Measurements from ENCODE around the gene ZNF444.
A peak's percentile ranks its signal among the peaks of the same experiment; 100 is the strongest.

Gene ZNF444

GRCh38 chr19:56125806-56126590 is 15.1 kb upstream of the ZNF444 start:
- no peak overlapping the region for H3K4me3 ChIP-seq (ENCODE audit: low read length)
- no peak overlapping the region for H3K9ac ChIP-seq (ENCODE audit: low read length)
- H3K27me3 ChIP-seq (replicated peaks; ENCODE audit: control insufficient read depth, insufficient read depth, low read length) = no peaks in the 10 kb centered on the region
- no peaks in the 10 kb centered on the region for H3K36me3 ChIP-seq (ENCODE audit: control insufficient read depth, insufficient read depth, low read length, severe bottlenecking)
- no peak for DNase-seq (ENCODE audit: low read depth)
- peaks cover 6% of the 10 kb centered on the region for H3K4me1 ChIP-seq (ENCODE audit: control insufficient read depth, insufficient read depth, low read length)
- no peaks in the 10 kb centered on the region for H3K9me3 ChIP-seq (ENCODE audit: control insufficient read depth, low read length)

- Histone ChIP-seq H3K36me3 (ENCODE audit: control insufficient read depth, insufficient read depth, low read length, severe bottlenecking) (no peaks in the 10 kb centered on the region), H3K9me3 (ENCODE audit: control insufficient read depth, low read length) (no peaks in the 10 kb centered on the region), H3K4me3 (ENCODE audit: low read length) (no peak overlapping the region), H3K9ac (ENCODE audit: low read length) (no peak overlapping the region), H3K27me3 (replicated peaks; ENCODE audit: control insufficient read depth, insufficient read depth, low read length) (no peaks in the 10 kb centered on the region), H3K4me1 (ENCODE audit: control insufficient read depth, insufficient read depth, low read length) (peaks cover 7% of the 10 kb centered on the region)
- DNase-seq (ENCODE audit: low read depth) = no peak
Observed at GRCh38 chr19:56126983-56127780, 13.9 kb upstream of the ZNF444 start.

DNA sequence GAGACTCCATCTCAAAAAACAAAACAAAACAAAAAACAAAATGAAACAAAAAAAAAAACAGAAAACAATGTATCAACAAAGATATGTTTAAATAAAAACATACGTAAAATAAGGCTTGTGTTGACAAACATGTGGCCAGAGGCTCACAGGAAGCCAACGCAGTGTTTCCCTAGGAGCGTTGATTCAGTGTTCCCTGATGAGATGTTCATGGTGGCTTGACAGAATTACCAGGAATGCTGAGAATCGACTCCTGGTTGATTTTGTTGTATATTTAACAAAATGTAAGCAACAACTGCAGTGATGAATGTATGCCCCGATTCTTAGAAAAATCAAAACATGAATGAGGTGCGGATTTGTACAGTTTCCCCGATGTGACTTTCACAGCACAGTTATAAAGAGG is 11.1 kb upstream of the ZNF444 start:
- Histone ChIP-seq H3K9me3 (ENCODE audit: control insufficient read depth, low read length) (no peaks in the 10 kb centered on the region), H3K4me3 (ENCODE audit: low read length) (no peak overlapping the region), H3K36me3 (ENCODE audit: control insufficient read depth, insufficient read depth, low read length, severe bottlenecking) (no peaks in the 10 kb centered on the region), H3K4me1 (ENCODE audit: control insufficient read depth, insufficient read depth, low read length) (peaks cover 23% of the 10 kb centered on the region), H3K9ac (ENCODE audit: low read length) (no peak overlapping the region), H3K27me3 (replicated peaks; ENCODE audit: control insufficient read depth, insufficient read depth, low read length) (no peaks in the 10 kb centered on the region)
- no peak for DNase-seq (ENCODE audit: low read depth)

DNA sequence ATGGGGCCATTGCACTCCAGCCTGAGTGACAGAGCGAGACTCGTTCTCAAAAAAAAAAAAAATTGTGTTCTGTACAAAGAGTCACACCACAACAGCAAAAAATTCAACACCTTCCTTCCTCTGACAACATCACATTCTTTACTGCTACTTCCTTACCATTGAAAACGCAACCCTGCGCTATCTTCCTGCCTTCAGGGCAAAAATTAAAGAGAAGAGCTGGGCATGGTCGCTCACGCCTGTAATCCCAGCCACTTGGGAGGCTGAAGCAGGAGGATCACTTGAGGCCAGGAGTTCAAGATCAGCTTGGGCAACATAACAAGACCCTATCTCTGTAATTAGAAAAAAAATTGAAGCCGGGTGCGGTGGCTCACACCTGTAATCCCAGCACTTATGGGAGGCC is 9.4 kb upstream of the ZNF444 start:
- H3K4me3 ChIP-seq (ENCODE audit: low read length) = no peak overlapping the region
- peak overlapping the region; percentile 30 for H3K9ac ChIP-seq (ENCODE audit: low read length)

GRCh38 chr19:56132316-56132822 is 8.7 kb upstream of the ZNF444 start:
- peak overlapping the region; percentile 30 for H3K9ac ChIP-seq (ENCODE audit: low read length)
- H3K4me1 ChIP-seq (ENCODE audit: control insufficient read depth, insufficient read depth, low read length) = peaks cover 23% of the 10 kb centered on the region
- no peaks in the 10 kb centered on the region for H3K36me3 ChIP-seq (ENCODE audit: control insufficient read depth, insufficient read depth, low read length, severe bottlenecking)
- no peaks in the 10 kb centered on the region for H3K9me3 ChIP-seq (ENCODE audit: control insufficient read depth, low read length)
- H3K27me3 ChIP-seq (replicated peaks; ENCODE audit: control insufficient read depth, insufficient read depth, low read length) = no peaks in the 10 kb centered on the region
- peak; percentile 69 for DNase-seq (ENCODE audit: low read depth)
- peak overlapping the region; percentile 40 for H3K4me3 ChIP-seq (ENCODE audit: low read length)

More for the DNA sequence above, 9.4 kb upstream of the ZNF444 start:
- Histone ChIP-seq H3K9me3 (ENCODE audit: control insufficient read depth, low read length) (no peaks in the 10 kb centered on the region), H3K27me3 (replicated peaks; ENCODE audit: control insufficient read depth, insufficient read depth, low read length) (no peaks in the 10 kb centered on the region), H3K4me1 (ENCODE audit: control insufficient read depth, insufficient read depth, low read length) (peaks cover 23% of the 10 kb centered on the region), H3K36me3 (ENCODE audit: control insufficient read depth, insufficient read depth, low read length, severe bottlenecking) (no peaks in the 10 kb centered on the region)
- DNase-seq (ENCODE audit: low read depth) = no peak

DNA sequence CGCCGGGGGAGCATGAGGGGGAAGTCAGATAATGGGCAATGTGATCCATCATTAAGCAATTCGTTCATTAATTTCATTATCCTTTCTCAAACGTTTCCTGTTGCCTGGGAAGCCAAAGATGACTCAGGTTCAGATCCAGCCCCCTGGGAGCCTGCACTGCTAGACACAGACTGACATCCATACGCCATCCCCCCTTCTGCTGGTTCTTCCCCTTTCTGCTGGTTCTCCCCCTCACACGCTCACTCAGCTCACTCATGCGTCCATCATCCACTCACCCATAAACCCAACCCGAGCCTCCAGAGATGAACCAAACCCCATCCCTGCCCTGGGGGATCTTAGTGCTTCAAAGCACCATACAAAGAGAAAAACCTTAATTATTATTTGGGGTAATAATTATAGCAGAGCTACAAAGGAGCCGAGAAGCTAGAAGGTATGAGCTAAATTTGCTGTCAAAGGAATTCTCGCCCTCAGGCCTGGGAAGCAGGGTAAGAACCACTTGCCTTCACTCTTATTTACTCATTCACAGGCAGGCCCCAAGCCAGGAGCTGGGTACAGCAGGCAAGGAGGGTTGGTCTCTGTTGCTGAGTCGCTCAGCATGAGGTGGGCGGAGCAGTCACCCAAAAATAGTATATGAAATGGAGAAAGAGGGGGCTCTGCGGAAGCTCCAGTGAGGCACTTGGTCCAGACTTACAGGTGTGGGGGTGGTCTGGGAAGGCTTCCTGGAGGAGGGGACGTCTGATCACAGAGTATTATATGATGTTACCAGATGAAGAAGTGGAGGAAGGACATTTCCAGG is 7.0 kb upstream of the ZNF444 start:
- Histone ChIP-seq H3K4me3 (ENCODE audit: low read length) (no peak overlapping the region), H3K9ac (ENCODE audit: low read length) (no peak overlapping the region), H3K36me3 (ENCODE audit: control insufficient read depth, insufficient read depth, low read length, severe bottlenecking) (no peaks in the 10 kb centered on the region), H3K27me3 (replicated peaks; ENCODE audit: control insufficient read depth, insufficient read depth, low read length) (no peaks in the 10 kb centered on the region), H3K9me3 (ENCODE audit: control insufficient read depth, low read length) (no peaks in the 10 kb centered on the region), H3K4me1 (ENCODE audit: control insufficient read depth, insufficient read depth, low read length) (peaks cover 23% of the 10 kb centered on the region)
- peak; percentile 32 for DNase-seq (ENCODE audit: low read depth)

DNA sequence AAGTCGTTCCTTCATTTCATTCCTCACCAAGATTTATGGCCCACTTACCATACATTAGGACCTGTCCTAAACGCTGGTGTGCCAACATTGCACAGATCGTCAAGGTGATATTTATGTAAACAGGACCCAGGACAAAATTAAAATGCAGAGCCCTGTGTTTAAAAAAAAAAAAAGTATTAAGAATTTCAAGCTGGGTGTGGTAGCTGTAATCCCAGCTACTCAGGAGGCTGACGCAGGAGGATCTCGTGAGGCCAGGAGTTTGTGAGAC is 6.5 kb upstream of the ZNF444 start:
- H3K9me3 ChIP-seq (ENCODE audit: control insufficient read depth, low read length) = no peaks in the 10 kb centered on the region
- no peaks in the 10 kb centered on the region for H3K27me3 ChIP-seq (replicated peaks; ENCODE audit: control insufficient read depth, insufficient read depth, low read length)
- H3K9ac ChIP-seq (ENCODE audit: low read length) = no peak overlapping the region
- DNase-seq (ENCODE audit: low read depth) = no peak
- H3K36me3 ChIP-seq (ENCODE audit: control insufficient read depth, insufficient read depth, low read length, severe bottlenecking) = no peaks in the 10 kb centered on the region
- H3K4me1 ChIP-seq (ENCODE audit: control insufficient read depth, insufficient read depth, low read length) = peaks cover 23% of the 10 kb centered on the region
- no peak overlapping the region for H3K4me3 ChIP-seq (ENCODE audit: low read length)

- Histone ChIP-seq H3K4me3 (ENCODE audit: low read length) (no peak overlapping the region), H3K27me3 (replicated peaks; ENCODE audit: control insufficient read depth, insufficient read depth, low read length) (no peaks in the 10 kb centered on the region), H3K9me3 (ENCODE audit: control insufficient read depth, low read length) (no peaks in the 10 kb centered on the region), H3K4me1 (ENCODE audit: control insufficient read depth, insufficient read depth, low read length) (peaks cover 30% of the 10 kb centered on the region), H3K9ac (ENCODE audit: low read length) (no peak overlapping the region), H3K36me3 (ENCODE audit: control insufficient read depth, insufficient read depth, low read length, severe bottlenecking) (no peaks in the 10 kb centered on the region)
- DNase-seq (ENCODE audit: low read depth) = no peak
Observed at GRCh38 chr19:56136362-56136761, 4.7 kb upstream of the ZNF444 start.

GRCh38 chr19:56137405-56137804 is 3.7 kb upstream of the ZNF444 start:
- Histone ChIP-seq H3K36me3 (ENCODE audit: control insufficient read depth, insufficient read depth, low read length, severe bottlenecking) (no peaks in the 10 kb centered on the region), H3K4me1 (ENCODE audit: control insufficient read depth, insufficient read depth, low read length) (peaks cover 29% of the 10 kb centered on the region)

DNA sequence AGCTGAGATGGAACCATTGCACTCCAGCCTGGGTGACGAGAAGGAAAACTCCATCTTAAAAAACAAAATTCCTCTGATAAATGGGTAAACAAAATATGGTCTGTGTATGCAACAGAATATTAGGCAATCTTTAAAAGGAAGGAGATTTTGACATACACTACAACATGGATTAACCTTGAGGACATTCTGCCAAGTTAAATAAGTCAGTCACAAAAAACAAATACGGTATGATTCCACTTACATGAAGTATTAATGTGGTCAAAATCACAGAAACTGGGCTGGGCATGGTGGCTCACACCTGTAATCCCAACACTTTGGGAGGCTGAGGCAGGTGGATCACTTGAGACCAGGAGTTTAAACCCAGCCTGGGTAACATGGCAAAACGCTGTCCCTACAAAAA is 3.0 kb upstream of the ZNF444 start:
- Histone ChIP-seq H3K9ac (ENCODE audit: low read length) (no peak overlapping the region), H3K9me3 (ENCODE audit: control insufficient read depth, low read length) (no peaks in the 10 kb centered on the region), H3K4me3 (ENCODE audit: low read length) (no peak overlapping the region), H3K27me3 (replicated peaks; ENCODE audit: control insufficient read depth, insufficient read depth, low read length) (no peaks in the 10 kb centered on the region), H3K36me3 (ENCODE audit: control insufficient read depth, insufficient read depth, low read length, severe bottlenecking) (no peaks in the 10 kb centered on the region), H3K4me1 (ENCODE audit: control insufficient read depth, insufficient read depth, low read length) (peaks cover 27% of the 10 kb centered on the region)
- DNase-seq (ENCODE audit: low read depth) = peak; percentile 45

More at GRCh38 chr19:56137405-56137804, 3.7 kb upstream of the ZNF444 start:
- no peak overlapping the region for H3K4me3 ChIP-seq (ENCODE audit: low read length)
- H3K27me3 ChIP-seq (replicated peaks; ENCODE audit: control insufficient read depth, insufficient read depth, low read length) = no peaks in the 10 kb centered on the region
- no peak overlapping the region for H3K9ac ChIP-seq (ENCODE audit: low read length)
- DNase-seq (ENCODE audit: low read depth) = no peak
- no peaks in the 10 kb centered on the region for H3K9me3 ChIP-seq (ENCODE audit: control insufficient read depth, low read length)

Data from adipocyte (in vitro differentiated cells).